GM23338 (cell line): ENCODE measurements around the gene TMEM201. TPM values are rescaled to one million over a fixed set of nuclear protein-coding genes. Genes with fewer than 3 reads are reported as not detected.
A peak's percentile ranks its signal among the peaks of the same experiment; 100 is the strongest.

ENCODE experiments used
- ATAC-seq: fragments of 200-7000 bp; cut with Tn5 transposase; 3 replicates; pipeline ENCODE4 v1.9.1; 2020
- DNase-seq: peaks from one replicate; pipeline ENCODE4 v3.0.0-alpha.2; 2015; ENCODE audit warnings: low spot score
- H2AFZ ChIP-seq: fragments of 200-600 bp; sonication (generic); 2 replicates; pipeline ENCODE4 v1.8.0; 2016; ENCODE audit warnings: antibody characterized with exemption, mild to moderate bottlenecking, moderate library complexity
- H3F3A ChIP-seq: fragments of 200-600 bp; sonication (generic); replicated peaks from 2 replicates; pipeline ENCODE4 v1.8.0; 2017; ENCODE audit warnings: antibody characterized with exemption, mixed run types, low read depth
- H3K27ac ChIP-seq: fragments of 200-600 bp; sonication (generic); 2 replicates; pipeline ENCODE4 v1.6.1; 2016; ENCODE audit warnings: low read depth
- H3K27me3 ChIP-seq: fragments of 200-600 bp; sonication (generic); 2 replicates; pipeline ENCODE4 v1.8.0; 2016; ENCODE audit warnings: mild to moderate bottlenecking, mixed run types, moderate library complexity; ENCODE audit not compliant: insufficient read depth
- H3K36me3 ChIP-seq: fragments of 200-600 bp; sonication (generic); 2 replicates; pipeline ENCODE4 v1.8.0; 2016; ENCODE audit warnings: mild to moderate bottlenecking; ENCODE audit not compliant: insufficient read depth
- H3K4me1 ChIP-seq: fragments of 200-600 bp; sonication (generic); 2 replicates; pipeline ENCODE4 v1.8.0; 2016; ENCODE audit warnings: mild to moderate bottlenecking, moderate library complexity; ENCODE audit not compliant: insufficient read depth
- H3K4me2 ChIP-seq: fragments of 200-600 bp; sonication (generic); 2 replicates; pipeline ENCODE4 v1.7.1; 2017; ENCODE audit warnings: mixed run types
- H3K4me3 ChIP-seq: fragments of 200-600 bp; sonication (generic); 2 replicates; pipeline ENCODE4 v1.6.1; 2016; ENCODE audit warnings: mixed run types
- H3K79me2 ChIP-seq: fragments of 200-600 bp; sonication (generic); replicated peaks from 2 replicates; pipeline ENCODE4 v1.8.0; 2017; ENCODE audit warnings: mild to moderate bottlenecking; ENCODE audit not compliant: insufficient read depth
- H3K9me2 ChIP-seq: fragments of 200-600 bp; sonication (generic); 2 replicates; pipeline ENCODE4 v1.8.0; 2017; ENCODE audit not compliant: insufficient read depth
- H4K20me1 ChIP-seq: fragments of 200-600 bp; sonication (generic); replicated peaks from 2 replicates; pipeline ENCODE4 v1.8.0; 2017; ENCODE audit warnings: mild to moderate bottlenecking; ENCODE audit not compliant: insufficient read depth
- H3K27ac Mint-ChIP-seq: 2 replicates; pipeline ENCODE4 v1.8.0; 2020; ENCODE audit warnings: inconsistent platforms, mild to moderate bottlenecking, moderate library complexity, mixed read lengths
- H3K27me3 Mint-ChIP-seq: 3 replicates; pipeline ENCODE4 v1.8.0; 2022; ENCODE audit warnings: low read depth, mild to moderate bottlenecking, moderate library complexity, mixed read lengths, inconsistent platforms; ENCODE audit not compliant: insufficient read depth, poor library complexity
- H3K36me3 Mint-ChIP-seq: 3 replicates; pipeline ENCODE4 v1.8.0; 2021; ENCODE audit warnings: low read depth, mild to moderate bottlenecking, inconsistent platforms, moderate library complexity, mixed read lengths
- H3K4me1 Mint-ChIP-seq: 3 replicates; pipeline ENCODE4 v1.8.0; 2020; ENCODE audit warnings: mild to moderate bottlenecking, inconsistent platforms, mixed read lengths
- H3K4me3 Mint-ChIP-seq: 3 replicates; pipeline ENCODE4 v1.8.0; 2021; ENCODE audit warnings: moderate library complexity, mild to moderate bottlenecking, inconsistent platforms, mixed read lengths
- H3K9me3 Mint-ChIP-seq: 3 replicates; pipeline ENCODE4 v1.8.0; 2020; ENCODE audit warnings: moderate library complexity, mild to moderate bottlenecking, inconsistent platforms, mixed read lengths
- CTCF ChIP-seq, 2 experiments: fragments of 200-600 bp in 1 of 2; sonication (generic) in 1 of 2; conservative IDR thresholded peaks; 2 replicates each; pipeline versions ENCODE4 v1.5.1 to v1.6.1; 2016 to 2017; ENCODE audit warnings: antibody characterized with exemption in 2 of 2, low read depth in 2 of 2, mild to moderate bottlenecking in 2 of 2, moderate library complexity in 1 of 2
- EZH2phosphoT487 ChIP-seq: fragments of 200-600 bp; sonication (generic); IDR thresholded peaks from one replicate; pipeline ENCODE4 v1.8.1; 2018; ENCODE audit warnings: antibody characterized with exemption; ENCODE audit not compliant: unreplicated experiment
- REST ChIP-seq: IDR thresholded peaks from one replicate; pipeline ENCODE4 v1.6.1; 2018; ENCODE audit warnings: antibody characterized with exemption; ENCODE audit not compliant: unreplicated experiment
- ZNF114 ChIP-seq: fragments of 250-450 bp; sonication (Bioruptor Pico); IDR thresholded peaks from 2 replicates; pipeline ENCODE4 v1.5.0; 2020; ENCODE audit warnings: mild to moderate bottlenecking, moderate library complexity
- ZNF462 ChIP-seq: fragments of 250-450 bp; sonication (Bioruptor Pico); IDR thresholded peaks from 2 replicates; pipeline ENCODE4 v1.5.0; 2020; ENCODE audit warnings: mild to moderate bottlenecking, moderate library complexity
- polyA plus RNA-seq: library from polyadenylated mRNA; unstranded; fragments of >200 nt; fragmentation: Nextera tagmentation; extraction: Ambion mirVana; gene quantifications from 2 replicates; pipeline ENCODE4 v1.2.1, GENCODE V29; 2016
- total RNA-seq: library from RNA; depleted of rRNA; stranded (reverse); fragments of >200 nt; shearing (Covaris generic); gene quantifications from 2 replicates; pipeline ENCODE4 v1.2.3, GENCODE V29; 2014

Gene TMEM201
- total and polyA plus RNA-seq, 2 experiments from 2014 or later = 11.6 to 27.2 TPM

GRCh38 chr1:9593492-9594465 lies 5.1 kb downstream of the TMEM201 start:
- Histone ChIP-seq H2AFZ (no peak overlapping the region), H3F3A (no peaks in the 10 kb centered on the region), H3K36me3 (peaks cover 4% of the 10 kb centered on the region; the same call in 1 of the 2 replicates), H3K4me2 (0 out of 2 replicates have a peak overlapping the region, but pooled peaks have one; percentile 57), H3K27ac (0 out of 2 replicates have a peak overlapping the region, but pooled peaks have one; percentile 50), H3K79me2 (peaks cover 66% of the 10 kb centered on the region), H3K4me3 (no peak overlapping the region), H4K20me1 (peaks cover 33% of the 10 kb centered on the region), H3K9me2 (no peaks in the 10 kb centered on the region), H3K4me1 (peaks cover 34% of the 10 kb centered on the region; the same call in 1 of the 2 replicates), H3K27me3 (no peaks in the 10 kb centered on the region)
- Mint-ChIP-seq H3K36me3 (peaks cover 3% of the 10 kb centered on the region; the same call in 2 of the 3 replicates), H3K4me1 (peaks cover 37% of the 10 kb centered on the region), H3K4me3 (no peak overlapping the region; the same call in 2 of the 3 replicates), H3K9me3 (no peaks in the 10 kb centered on the region), H3K27me3 (no peaks in the 10 kb centered on the region), H3K27ac (peak overlapping the region; percentile 83)
- ATAC-seq (peak; percentile 61), DNase-seq (peak; percentile 87)
- no peak for TF ChIP-seq ZNF114 (CRISPR knock-in tag)
- peak; percentile 57 for TF ChIP-seq REST
- peak; percentile 39 to 46; a peak in 3 of 4 replicates for TF ChIP-seq CTCF (conservative IDR thresholded peaks at IDR 0.05; ENCODE audit: low read depth in 2 of 2)

- H3K4me1 ChIP-seq = peaks cover 34% of the 10 kb centered on the region; the same call in 1 of the 2 replicates
- no peaks in the 10 kb centered on the region for H3K27me3 ChIP-seq
- peaks cover 6% of the 10 kb centered on the region; the same call in 2 of the 3 replicates for H3K36me3 Mint-ChIP-seq
- H3K4me1 Mint-ChIP-seq = peaks cover 36% of the 10 kb centered on the region
- H3K27ac Mint-ChIP-seq = no peak overlapping the region
- no peak overlapping the region for H2AFZ ChIP-seq
- H3K27me3 Mint-ChIP-seq = no peaks in the 10 kb centered on the region
- H3K36me3 ChIP-seq = peaks cover 4% of the 10 kb centered on the region; the same call in 1 of the 2 replicates
- no peaks in the 10 kb centered on the region for H3K9me3 Mint-ChIP-seq
- peaks cover 61% of the 10 kb centered on the region for H3K79me2 ChIP-seq
- no peak overlapping the region for H3K4me3 Mint-ChIP-seq
- H3K4me2 ChIP-seq = no peak overlapping the region
- H3K4me3 ChIP-seq = no peak overlapping the region
- peaks cover 31% of the 10 kb centered on the region for H4K20me1 ChIP-seq
- ATAC-seq (no peak), DNase-seq (no peak)
- no peaks in the 10 kb centered on the region for H3F3A ChIP-seq
- H3K27ac ChIP-seq = no peak overlapping the region
- no peaks in the 10 kb centered on the region for H3K9me2 ChIP-seq
- TF ChIP-seq ZNF462 (CRISPR knock-in tag) = no peak
- TF ChIP-seq EZH2phosphoT487 = no peak
Observed at GRCh38 chr1:9594471-9595155, 5.9 kb downstream of the TMEM201 start.
